Colonic mucosa (tissue), 4 donors: ENCODE measurements around the gene PLEKHN1. TPM values are rescaled to one million over a fixed set of nuclear protein-coding genes. Genes with fewer than 3 reads are reported as not detected.
"Not testable (repeated sequence)": the region's sequence is repeated elsewhere in the genome, so short reads cannot be mapped to it uniquely, and the experiment has no call there.

ENCODE experiments used
- DNase-seq: peaks from one replicate; pipeline ENCODE4 v3.0.0-alpha.2; 2020
- H3K27ac ChIP-seq: fragments of 200-600 bp; one replicate; pipeline ENCODE4 v1.8.0; 2021
- H3K27me3 ChIP-seq: fragments of 200-600 bp; one replicate; pipeline ENCODE4 v1.8.0; 2021
- H3K36me3 ChIP-seq: fragments of 200-600 bp; one replicate; pipeline ENCODE4 v1.8.0; 2021
- H3K4me1 ChIP-seq: fragments of 200-600 bp; one replicate; pipeline ENCODE4 v1.8.0; 2021; ENCODE audit warnings: mild to moderate bottlenecking
- H3K4me3 ChIP-seq: fragments of 200-600 bp; one replicate; pipeline ENCODE4 v1.8.0; 2021
- H3K9ac ChIP-seq, 2 donors: one replicate each; pipeline ENCODE4 v1.7.0; 2013; ENCODE audit warnings: control low read depth in 2 of 2, low read depth in 2 of 2, low read length in 2 of 2
- H3K9me3 ChIP-seq: fragments of 200-600 bp; one replicate; pipeline ENCODE4 v1.8.0; 2021
- CTCF ChIP-seq: fragments of 200-600 bp; IDR thresholded peaks from one replicate; pipeline ENCODE4 v1.8.0; 2022; ENCODE audit warnings: antibody characterized with exemption, mild to moderate bottlenecking
- intact Hi-C: fragments of 100-400 bp; cut with DNase I; formaldehyde crosslinking; loops from one replicate; pipeline ENCODE4 v1.14.1; 2022
- total RNA-seq, 2 donors: library from RNA; stranded (reverse); fragmentation: NEBNext Ultra II Directional in 1 of 2; extraction: Animal tissue kit (Norgen Biotek cat#: 25700) in 1 of 2; gene quantifications; one replicate each; pipeline ENCODE4 v1.2.1, GENCODE V29; 2021
- donor health status: healthy.
- donor health status: DM: no; HTN: no; CAD: no.
- donor health status: DM: no; HTN: no; CAD: no.

PLEKHN1 gene
- total RNA-seq, 2 donors from 2014 or later, result 0.61 to 0.64 TPM

DNA sequence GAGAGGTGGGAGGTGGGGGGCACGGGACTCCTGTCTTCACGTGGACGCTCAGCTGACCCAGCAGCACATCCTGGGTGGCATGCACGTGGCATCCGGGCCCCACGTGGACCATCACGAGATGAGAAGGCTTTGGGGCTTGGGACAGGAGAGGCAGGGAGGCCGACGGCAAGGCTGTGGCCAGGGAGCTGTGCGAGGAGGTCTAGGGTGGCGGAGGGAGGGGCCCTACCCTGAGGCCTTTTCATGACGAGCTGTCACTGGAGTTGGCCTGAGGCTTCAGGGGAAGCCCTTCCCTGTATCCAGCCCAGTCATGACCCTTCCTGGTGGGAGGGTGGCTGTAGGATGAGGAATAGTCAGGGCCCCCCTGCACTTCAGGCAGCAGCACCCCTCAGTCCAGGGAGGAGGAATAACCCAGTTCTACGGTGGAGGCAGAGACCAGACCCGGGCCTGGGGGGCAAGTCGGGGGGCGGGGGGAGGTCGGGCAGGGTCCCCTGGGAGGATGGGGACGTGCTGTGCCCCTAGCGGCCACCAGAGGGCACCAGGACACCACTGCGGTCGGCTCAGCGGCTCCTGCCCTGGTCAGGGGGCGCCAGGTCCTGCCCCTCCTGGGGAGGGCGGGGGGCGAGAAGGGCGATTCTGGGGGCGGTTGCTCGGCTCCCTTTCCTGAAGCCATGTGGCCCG lies 17.7 kb downstream of the PLEKHN1 start:
- no peak overlapping the region for H3K9ac ChIP-seq
- intact Hi-C loops, result loop anchor here (5.0 to 10.0 kb wide), 2 partner anchors 78 to 311 kb away; no protein-coding TSS in a partner anchor
- H3K4me3 ChIP-seq, result no peak overlapping the region
- no peaks in the 10 kb centered on the region for H3K4me1 ChIP-seq
- H3K9me3 ChIP-seq, result no peaks in the 10 kb centered on the region
- no peaks in the 10 kb centered on the region for H3K36me3 ChIP-seq
- peaks cover 7% of the 10 kb centered on the region for H3K27me3 ChIP-seq
- no peak overlapping the region for H3K27ac ChIP-seq
- peak; percentile 91 for TF ChIP-seq CTCF
- peak; percentile 52 for DNase-seq

DNA sequence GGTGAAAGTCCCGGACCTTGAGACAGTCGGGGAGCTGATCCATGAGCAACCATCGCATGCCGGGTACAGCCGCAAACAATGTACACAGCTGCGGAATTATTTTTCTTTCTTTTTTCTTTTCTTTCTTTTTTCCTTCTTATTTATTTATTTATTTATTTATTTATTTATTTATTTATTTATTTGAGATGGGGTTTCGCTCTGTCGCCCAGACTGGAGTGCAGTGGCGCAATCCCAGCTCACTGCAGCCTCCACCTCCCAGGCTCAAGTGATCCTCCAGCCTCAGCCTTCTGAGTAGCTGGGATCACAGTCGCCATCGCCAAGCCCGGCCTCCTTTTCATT lies 18.2 kb downstream of the PLEKHN1 start:
- no peaks in the 10 kb centered on the region for H3K9me3 ChIP-seq
- no peak for DNase-seq
- peaks cover 7% of the 10 kb centered on the region for H3K27me3 ChIP-seq
- no peak overlapping the region for H3K9ac ChIP-seq
- intact Hi-C loops, result loop anchor here (5.0 to 10.0 kb wide), 2 partner anchors 78 to 310 kb away; no protein-coding TSS in a partner anchor
- H3K4me3 ChIP-seq, result no peak overlapping the region
- H3K36me3 ChIP-seq, result no peaks in the 10 kb centered on the region
- H3K4me1 ChIP-seq, result no peaks in the 10 kb centered on the region
- no peak for TF ChIP-seq CTCF
- no peak overlapping the region for H3K27ac ChIP-seq

GRCh38 chr1:985126-985525 lies 18.8 kb downstream of the PLEKHN1 start:
- H3K36me3 ChIP-seq, result no peaks in the 10 kb centered on the region
- no peak overlapping the region for H3K9ac ChIP-seq
- no peaks in the 10 kb centered on the region for H3K9me3 ChIP-seq
- no peak for DNase-seq
- peaks cover 7% of the 10 kb centered on the region for H3K27me3 ChIP-seq
- no peaks in the 10 kb centered on the region for H3K4me1 ChIP-seq
- H3K27ac ChIP-seq, result no peak overlapping the region
- no peak overlapping the region for H3K4me3 ChIP-seq
- intact Hi-C loops, result loop anchor here (10.0 kb wide), 1 partner anchor 310 kb away; no protein-coding TSS in a partner anchor
- TF ChIP-seq CTCF, result no peak

DNA sequence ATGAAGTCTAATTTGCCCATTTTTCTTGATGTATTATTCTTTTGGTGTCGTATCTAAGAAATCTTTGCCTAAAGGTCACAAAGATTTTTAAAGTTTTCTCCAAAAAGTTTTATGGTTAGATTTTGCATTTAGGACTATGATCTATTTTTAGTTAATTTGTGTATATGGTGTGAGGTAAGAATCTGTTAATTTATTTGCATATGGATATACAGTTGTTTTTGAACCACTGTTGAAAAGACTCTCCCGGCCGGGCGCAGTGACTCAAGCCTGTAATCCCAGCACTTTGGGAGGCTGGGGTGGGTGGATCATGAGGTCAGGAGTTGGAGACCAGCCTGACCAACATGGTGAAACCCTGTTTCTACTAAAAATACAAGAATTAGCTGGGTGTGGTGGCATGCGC lies 21.8 kb downstream of the PLEKHN1 start:
- H3K36me3 ChIP-seq, H3K9ac ChIP-seq, H3K27ac ChIP-seq, DNase-seq, H3K4me3 ChIP-seq, H3K4me1 ChIP-seq, H3K9me3 ChIP-seq, H3K27me3 ChIP-seq: not testable (repeated sequence)
- intact Hi-C loops, result loop anchor here (10.0 kb wide), 1 partner anchor 307 kb away; no protein-coding TSS in a partner anchor

DNA sequence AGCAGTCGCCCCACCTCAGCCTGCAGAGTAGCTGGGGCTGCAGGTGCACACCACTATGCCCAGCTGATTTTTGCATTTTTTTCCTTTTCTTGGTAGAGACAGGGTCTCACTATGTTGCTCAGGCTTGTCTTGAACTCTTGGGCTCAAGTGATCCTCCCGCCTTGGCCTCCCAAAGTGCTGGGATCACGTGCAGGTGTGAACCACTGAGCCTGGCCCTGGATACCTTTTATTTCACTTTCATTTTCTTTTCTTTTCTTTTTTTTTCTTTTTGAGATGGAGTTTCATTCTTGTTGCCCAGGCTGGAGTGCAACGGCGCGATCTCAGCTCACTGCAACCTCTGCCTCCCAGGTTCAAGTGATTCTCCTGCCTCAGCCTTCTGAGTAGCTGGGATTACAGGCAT lies 25.0 kb downstream of the PLEKHN1 start:
- intact Hi-C loops, H3K27me3 ChIP-seq, DNase-seq, H3K27ac ChIP-seq, H3K36me3 ChIP-seq, H3K9me3 ChIP-seq, H3K4me1 ChIP-seq, H3K4me3 ChIP-seq, H3K9ac ChIP-seq: not testable (repeated sequence)

DNA sequence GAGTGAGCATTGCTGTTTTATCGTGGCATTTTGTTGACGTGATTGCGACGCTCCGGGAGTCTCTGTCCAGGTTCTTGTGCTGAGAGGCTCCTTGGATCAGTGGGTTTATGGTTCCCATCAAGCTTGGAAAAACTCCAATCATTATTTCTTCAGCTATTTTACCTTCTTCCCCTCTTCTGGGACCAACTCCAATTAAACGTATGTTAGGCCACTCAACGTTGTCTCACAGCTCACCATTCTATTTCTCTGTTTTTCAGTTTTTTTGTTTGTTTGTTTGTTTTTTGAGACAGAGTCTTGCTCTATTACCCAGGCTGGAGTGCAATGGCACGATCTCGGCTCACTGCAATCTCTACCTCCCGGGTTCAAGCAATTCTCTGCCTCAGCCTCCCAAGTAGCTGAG lies 25.6 kb downstream of the PLEKHN1 start:
- no peak for TF ChIP-seq CTCF
- H3K36me3 ChIP-seq, result no peaks in the 10 kb centered on the region
- no peak overlapping the region for H3K4me3 ChIP-seq
- no peak for DNase-seq
- no peak overlapping the region for H3K27ac ChIP-seq
- no peaks in the 10 kb centered on the region for H3K9me3 ChIP-seq
- H3K4me1 ChIP-seq, result no peaks in the 10 kb centered on the region
- intact Hi-C loops, result no loop called here
- no peaks in the 10 kb centered on the region for H3K27me3 ChIP-seq
- H3K9ac ChIP-seq, result no peak overlapping the region
